Ovary (tissue), 9 donors: Measurements from ENCODE around the gene STOML1. TPM values are rescaled to one million over a fixed set of nuclear protein-coding genes. Genes with fewer than 3 reads are reported as not detected.
"Not testable (repeated sequence)": the region's sequence is repeated elsewhere in the genome, so short reads cannot be mapped to it uniquely, and the experiment has no call there.

Experiments
- DNase-seq, 5 donors: peaks; one replicate each; pipeline ENCODE4 v3.0.0-alpha.2; 2019 to 2020
- H3K27ac ChIP-seq, 2 donors: fragments of 200-600 bp; one replicate each; pipeline versions ENCODE4 v1.5.1 to v1.8.0; 2019 to 2022
- H3K27me3 ChIP-seq: fragments of 200-600 bp; one replicate; pipeline ENCODE4 v1.8.0; 2022
- H3K36me3 ChIP-seq: fragments of 200-600 bp; sonication (generic); one replicate; pipeline ENCODE4 v1.5.1; 2019
- H3K4me1 ChIP-seq: one replicate; pipeline ENCODE4 v1.8.1; 2013; ENCODE audit warnings: mild to moderate bottlenecking, moderate library complexity; ENCODE audit not compliant: insufficient read depth
- H3K4me3 ChIP-seq: fragments of 200-600 bp; sonication (generic); one replicate; pipeline ENCODE4 v1.5.1; 2017
- H3K9me3 ChIP-seq, 2 donors: fragments of 200-600 bp in 1 of 2; sonication (generic) in 1 of 2; one replicate each; pipeline versions ENCODE4 v1.5.1 to v1.8.1; 2013 to 2019; ENCODE audit warnings: mild to moderate bottlenecking in 1 of 2, moderate library complexity in 1 of 2
- EP300 ChIP-seq: sonication (generic); formaldehyde crosslinking; IDR thresholded peaks from one replicate; pipeline ENCODE4 v1.6.1; 2017; ENCODE audit warnings: antibody characterized with exemption
- POLR2A ChIP-seq: fragments of 450-650 bp; IDR thresholded peaks from one replicate; pipeline ENCODE4 v1.6.1; 2017; ENCODE audit warnings: antibody characterized with exemption, mild to moderate bottlenecking, moderate library complexity
- WGBS, 3 donors: extraction: QIAGEN DNeasy Blood & Tissue Kit in 1 of 3; methylation state at CpG; one replicate each; pipeline versions ENCODE4 v1.1.5 to v1.1.7; 2013 to 2017; 5-methylcytosine and 5-hydroxymethylcytosine counted together
- intact Hi-C, 4 donors: fragments of 100-400 bp; cut with DNase I; formaldehyde crosslinking; loops; one replicate each; pipeline versions ENCODE4 v1.11.0 to v1.15.1; 2022 to 2023
- polyA plus RNA-seq, 2 donors: library from polyadenylated mRNA; stranded (reverse); fragments of 200-250 nt in 1 of 2; fragments of 350-450 nt in 1 of 2; fragmentation: Illumina TruSeq in 1 of 2; extraction: RNeasy Lipid Tissue Mini Kit (QIAGEN cat#74804) in 1 of 2; gene quantifications; one replicate each; pipeline ENCODE4 v1.2.3, GENCODE V29; 2013 to 2014
- total RNA-seq, 7 donors: library from RNA; depleted of rRNA in 2 of 7; stranded (reverse); fragments of >200 nt in 2 of 7; fragmentation: NEBNext Ultra II Directional in 3 of 7; extraction: Animal tissue kit (Norgen Biotek cat#: 25700) in 3 of 7; gene quantifications; one replicate each; pipeline versions ENCODE4 v1.1.0 to v1.2.4, GENCODE V29; 2016 to 2023
- TF ChIP-seq, protein P1 (sequence below), 3 donors: fragments of 450-650 bp in 2 of 3; fragments of 200-600 bp in 1 of 3; IDR thresholded peaks; one replicate each; pipeline versions ENCODE4 v1.5.1 to v1.8.0; 2016 to 2022; ENCODE audit warnings: antibody characterized with exemption in 3 of 3, mild to moderate bottlenecking in 1 of 3
- donor health status: DM: no; HTN: no; CAD: no; lungs with moderate emphysema.
- donor health status: DM: no; HTN: no; CAD: no.
- donor health status: Bipolar disorder and iron deficiency.
- donor health status: DM: yes; HTN: yes; CAD: no.
- donor health status: DM: no; HTN: no; CAD: no.
- donor health status: DM: yes; HTN: yes; CAD: no.

Gene STOML1
- total and polyA plus RNA-seq, 9 donors, result 2.1 to 22.9 (median 12.1) TPM

DNA sequence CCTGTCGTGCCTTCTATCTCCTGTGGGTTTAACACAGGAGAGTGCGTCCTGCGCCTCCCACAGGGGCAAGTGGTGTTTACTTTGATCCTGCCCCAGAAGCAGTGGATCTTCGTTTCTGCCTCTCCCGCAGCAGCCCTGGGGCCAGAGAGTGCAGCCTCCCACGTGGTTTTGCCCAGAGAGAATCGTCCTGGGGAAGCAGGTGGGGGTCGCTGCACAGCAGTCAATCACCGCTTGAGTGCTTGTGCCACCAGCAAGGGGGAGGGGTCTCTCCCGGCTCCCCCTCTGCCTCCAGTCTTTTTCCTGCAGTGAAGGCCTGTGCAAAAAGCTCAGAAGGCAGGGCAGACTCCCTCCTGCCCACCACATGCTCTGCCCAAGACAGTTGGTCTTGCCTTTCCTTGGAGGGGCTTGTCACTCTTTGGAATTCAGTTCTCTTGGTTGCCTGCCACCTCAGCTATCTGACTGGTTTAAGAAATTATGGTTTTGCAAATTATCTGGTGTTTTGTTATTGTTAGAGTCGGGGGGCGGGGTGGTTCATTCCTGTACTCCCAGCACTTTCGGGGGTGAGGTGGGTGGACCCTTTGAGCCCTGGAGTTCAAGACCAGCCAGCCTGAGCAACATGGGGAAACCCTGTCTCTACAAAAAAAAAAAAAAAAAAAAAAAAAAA, 26.9 kb downstream of the STOML1 start:
- Histone ChIP-seq H3K9me3 (no peaks in the 10 kb centered on the region), H3K27ac (no peak overlapping the region), H3K4me3 (no peak overlapping the region), H3K36me3 (no peaks in the 10 kb centered on the region), H3K27me3 (no peaks in the 10 kb centered on the region), H3K4me1 (no peaks in the 10 kb centered on the region)
- intact Hi-C loops, result no loop called here
- TF ChIP-seq EP300, result no peak
- no peak for TF ChIP-seq POLR2A
- TF ChIP-seq, protein P1, sequence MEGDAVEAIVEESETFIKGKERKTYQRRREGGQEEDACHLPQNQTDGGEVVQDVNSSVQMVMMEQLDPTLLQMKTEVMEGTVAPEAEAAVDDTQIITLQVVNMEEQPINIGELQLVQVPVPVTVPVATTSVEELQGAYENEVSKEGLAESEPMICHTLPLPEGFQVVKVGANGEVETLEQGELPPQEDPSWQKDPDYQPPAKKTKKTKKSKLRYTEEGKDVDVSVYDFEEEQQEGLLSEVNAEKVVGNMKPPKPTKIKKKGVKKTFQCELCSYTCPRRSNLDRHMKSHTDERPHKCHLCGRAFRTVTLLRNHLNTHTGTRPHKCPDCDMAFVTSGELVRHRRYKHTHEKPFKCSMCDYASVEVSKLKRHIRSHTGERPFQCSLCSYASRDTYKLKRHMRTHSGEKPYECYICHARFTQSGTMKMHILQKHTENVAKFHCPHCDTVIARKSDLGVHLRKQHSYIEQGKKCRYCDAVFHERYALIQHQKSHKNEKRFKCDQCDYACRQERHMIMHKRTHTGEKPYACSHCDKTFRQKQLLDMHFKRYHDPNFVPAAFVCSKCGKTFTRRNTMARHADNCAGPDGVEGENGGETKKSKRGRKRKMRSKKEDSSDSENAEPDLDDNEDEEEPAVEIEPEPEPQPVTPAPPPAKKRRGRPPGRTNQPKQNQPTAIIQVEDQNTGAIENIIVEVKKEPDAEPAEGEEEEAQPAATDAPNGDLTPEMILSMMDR (IDR thresholded peaks at IDR 0.05), result no peak
- DNase-seq, result peak in 2 of 5 donors; percentile 25 to 34
- 33 to 42% (median 38%) methylated on average over 13 of the region's 13 CpGs for WGBS, 3 donors

DNA sequence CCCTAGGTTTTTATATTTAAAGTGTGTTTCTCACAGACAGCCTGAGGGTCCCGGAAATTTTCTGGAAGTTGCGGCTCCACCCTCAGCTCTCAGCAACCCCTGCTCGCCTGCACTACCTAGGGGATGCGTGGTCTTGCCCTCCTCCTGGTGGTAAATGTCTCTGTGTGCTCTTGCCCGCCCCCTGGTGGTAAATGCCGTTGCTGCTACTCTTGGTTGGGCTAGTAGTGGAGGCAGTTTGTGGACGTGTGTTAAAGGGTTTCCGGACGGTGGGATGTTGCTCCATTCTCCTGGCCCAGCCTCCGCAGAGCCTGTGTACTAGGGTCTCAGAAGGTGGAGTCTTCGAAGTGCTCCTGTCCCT, 27.4 kb downstream of the STOML1 start:
- TF ChIP-seq, protein P1 (IDR thresholded peaks at IDR 0.05), result peak; percentile 81 to 91 (median 81)
- TF ChIP-seq POLR2A, result no peak
- DNase-seq, result peak; percentile 70 to 88 (median 82)
- no peaks in the 10 kb centered on the region for H3K27me3 ChIP-seq
- H3K27ac ChIP-seq, result no peak overlapping the region
- H3K4me3 ChIP-seq, result no peak overlapping the region
- intact Hi-C loops, result no loop called here
- WGBS, 3 donors, result 25 to 30% (median 27%) methylated on average over 11 of the region's 11 CpGs
- H3K36me3 ChIP-seq, result no peaks in the 10 kb centered on the region
- H3K9me3 ChIP-seq, result no peaks in the 10 kb centered on the region
- no peaks in the 10 kb centered on the region for H3K4me1 ChIP-seq

DNA sequence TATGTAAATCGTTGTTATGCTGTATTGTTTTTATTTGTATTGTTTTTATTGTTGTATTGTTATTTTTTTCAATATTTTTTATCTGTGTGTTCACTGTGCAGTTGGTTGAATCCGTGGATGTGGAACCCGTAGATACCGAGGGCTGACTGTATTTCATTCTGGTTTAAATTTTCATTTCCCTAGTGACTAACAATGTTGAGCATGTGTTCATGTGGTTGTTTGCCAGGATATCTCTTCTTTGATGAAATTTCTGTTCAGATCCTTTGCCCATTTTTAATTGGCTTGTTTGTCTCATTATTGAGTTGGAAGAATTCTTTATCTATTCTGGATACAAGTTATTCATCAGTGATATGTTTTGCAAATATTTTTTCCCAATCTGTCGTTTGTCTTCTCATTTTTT, 29.7 kb downstream of the STOML1 start:
- no peaks in the 10 kb centered on the region for H3K4me1 ChIP-seq
- H3K9me3 ChIP-seq, result no peaks in the 10 kb centered on the region
- TF ChIP-seq POLR2A (no peak), EP300 (no peak)
- TF ChIP-seq, protein P1 (IDR thresholded peaks at IDR 0.05), result no peak
- H3K36me3 ChIP-seq, result no peaks in the 10 kb centered on the region
- H3K27ac ChIP-seq, result no peak overlapping the region
- DNase-seq, result no peak
- no peak overlapping the region for H3K4me3 ChIP-seq
- intact Hi-C loops, result no loop called here
- 34 to 36% (median 35%) methylated on average over 5 of the region's 5 CpGs for WGBS, 3 donors
- no peaks in the 10 kb centered on the region for H3K27me3 ChIP-seq

DNA sequence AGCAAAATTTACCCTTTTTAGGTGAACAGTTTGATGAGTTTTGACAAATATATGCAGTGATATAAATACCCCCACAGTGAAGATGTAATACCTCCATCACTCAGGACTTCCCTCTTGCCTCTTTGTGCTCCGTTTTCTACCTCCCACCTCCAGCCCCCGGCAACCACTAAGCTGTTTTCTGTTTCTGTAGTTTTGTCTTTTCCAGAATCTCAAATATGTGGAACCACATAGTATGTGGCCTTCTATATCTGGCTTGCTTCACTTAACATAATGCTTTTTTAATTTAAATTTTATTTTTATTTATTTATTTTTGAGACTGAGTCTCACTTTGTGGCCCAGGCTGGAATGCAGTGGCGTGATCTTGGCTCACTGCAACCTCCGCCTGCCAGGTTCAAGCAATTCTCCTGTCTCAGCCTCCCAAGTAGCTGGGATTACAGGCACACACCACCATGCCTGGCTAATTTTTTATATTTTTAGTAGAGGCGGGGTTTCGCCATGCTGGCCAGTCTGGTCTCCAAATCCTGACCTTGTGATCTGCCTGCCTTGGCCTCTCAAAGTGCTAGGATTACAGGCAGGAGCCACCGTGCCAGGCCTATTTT, 31.5 kb downstream of the STOML1 start:
- peak in 3 of 5 donors; percentile 7 to 16 (median 8) for DNase-seq
- H3K27ac ChIP-seq, H3K4me1 ChIP-seq, intact Hi-C loops, H3K9me3 ChIP-seq, H3K36me3 ChIP-seq, H3K4me3 ChIP-seq, H3K27me3 ChIP-seq: not testable (repeated sequence)
- 88 to 94% (median 90%) methylated on average over 7 of the region's 7 CpGs for WGBS, 3 donors

DNA sequence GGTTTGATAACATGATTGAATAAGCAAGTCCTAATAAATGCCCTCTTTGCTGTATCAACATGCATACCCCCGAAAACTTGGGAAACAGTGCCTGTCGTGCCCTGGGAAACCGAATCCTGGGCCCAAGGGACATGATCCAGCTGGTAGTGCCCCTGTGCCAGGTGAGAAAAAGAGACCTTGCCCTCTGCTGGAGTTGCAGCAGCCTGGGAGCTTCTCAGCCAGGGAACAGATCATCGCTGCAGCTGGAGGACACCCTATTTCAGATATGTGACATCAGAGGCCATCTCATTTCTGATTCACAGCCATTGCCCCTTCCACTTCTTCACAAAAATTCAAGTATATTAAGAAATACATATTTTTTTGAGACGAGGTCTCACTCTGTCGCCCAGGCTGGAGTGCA, 32.3 kb downstream of the STOML1 start:
- no peak overlapping the region for H3K27ac ChIP-seq
- H3K9me3 ChIP-seq, result no peaks in the 10 kb centered on the region
- peak in 2 of 5 donors; percentile 10 to 12 for DNase-seq
- H3K27me3 ChIP-seq, result no peaks in the 10 kb centered on the region
- no peaks in the 10 kb centered on the region for H3K4me1 ChIP-seq
- H3K36me3 ChIP-seq, result no peaks in the 10 kb centered on the region
- WGBS, 3 donors, result 83 to 91% (median 85%) methylated on average over 6 of the region's 6 CpGs
- intact Hi-C loops, result loop anchor here in 2 of 4 donors (10.0 kb wide), 2 partner anchors 345 to 355 kb away; no protein-coding TSS in a partner anchor
- no peak for TF ChIP-seq EP300
- TF ChIP-seq, protein P1 (IDR thresholded peaks at IDR 0.05), result no peak
- no peak for TF ChIP-seq POLR2A
- H3K4me3 ChIP-seq, result no peak overlapping the region
